Femur (tissue), 1 donor: ENCODE measurements around the gene IMMT.

Source experiments
- DNase-seq: peaks from one replicate; pipeline ENCODE4 v3.0.0-alpha.2; 2017

The IMMT gene

DNA sequence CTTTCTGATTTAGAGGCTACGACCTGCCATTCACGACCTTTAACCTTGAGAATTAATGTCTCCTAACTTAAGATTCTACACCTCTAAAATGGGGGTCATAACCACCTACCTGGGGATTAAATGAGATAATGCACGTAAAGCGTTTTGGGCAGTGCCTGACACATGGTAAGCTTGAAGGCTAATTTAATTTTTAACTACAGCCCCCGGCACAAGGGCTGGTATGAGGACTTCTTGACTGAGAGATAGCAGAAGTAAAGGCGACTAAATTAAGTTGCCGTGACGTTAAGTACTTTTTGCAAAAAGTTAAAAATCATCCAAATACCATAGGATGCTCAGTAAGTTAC is 4.5 kb upstream of the IMMT start:
- no peak for DNase-seq

DNA sequence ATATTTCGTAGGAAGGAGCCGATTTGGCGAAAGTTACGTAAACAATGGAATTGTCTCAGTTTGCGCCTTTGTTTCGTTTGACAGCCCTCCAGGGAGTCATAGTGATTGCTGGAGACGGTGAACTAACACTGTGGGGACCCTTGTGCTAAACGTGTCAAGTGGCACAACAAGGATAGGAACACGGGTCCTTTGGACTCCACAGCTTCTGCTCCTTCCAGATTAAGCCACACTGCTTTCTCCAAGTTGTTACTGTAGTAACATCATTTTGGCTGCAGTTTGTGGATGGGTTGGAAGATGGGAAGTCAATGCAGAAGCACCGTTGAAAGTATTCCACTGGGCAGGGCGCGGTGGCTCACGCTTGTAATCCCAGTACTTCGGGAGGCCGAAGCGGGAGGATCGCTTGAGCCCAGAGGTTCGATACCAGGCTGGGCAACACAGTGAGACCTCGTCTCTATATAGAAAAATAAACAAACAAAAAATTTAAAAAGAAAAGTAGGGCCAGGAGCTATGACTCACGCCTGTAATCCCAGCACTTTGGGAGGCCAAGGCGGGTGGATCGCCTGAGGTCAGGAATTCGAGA is 636 bp upstream of the IMMT start:
- DNase-seq: peak; percentile 30

DNA sequence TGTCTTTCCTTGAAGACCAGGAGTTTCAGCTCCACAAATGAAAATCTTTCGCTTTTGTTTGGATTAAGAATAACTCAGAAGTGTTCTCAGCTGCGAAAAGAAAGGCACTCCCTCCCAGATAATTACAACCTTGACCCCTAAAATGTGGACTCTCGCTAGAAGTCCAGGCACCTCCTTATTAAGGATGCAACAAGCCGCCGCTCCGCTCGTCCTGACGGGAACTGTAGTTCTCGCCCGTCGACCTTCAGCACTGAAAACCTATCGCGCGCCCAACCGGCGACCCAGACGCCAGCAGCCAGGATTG is 559 bp downstream of the IMMT start:
- DNase-seq: peak; percentile 97

DNA sequence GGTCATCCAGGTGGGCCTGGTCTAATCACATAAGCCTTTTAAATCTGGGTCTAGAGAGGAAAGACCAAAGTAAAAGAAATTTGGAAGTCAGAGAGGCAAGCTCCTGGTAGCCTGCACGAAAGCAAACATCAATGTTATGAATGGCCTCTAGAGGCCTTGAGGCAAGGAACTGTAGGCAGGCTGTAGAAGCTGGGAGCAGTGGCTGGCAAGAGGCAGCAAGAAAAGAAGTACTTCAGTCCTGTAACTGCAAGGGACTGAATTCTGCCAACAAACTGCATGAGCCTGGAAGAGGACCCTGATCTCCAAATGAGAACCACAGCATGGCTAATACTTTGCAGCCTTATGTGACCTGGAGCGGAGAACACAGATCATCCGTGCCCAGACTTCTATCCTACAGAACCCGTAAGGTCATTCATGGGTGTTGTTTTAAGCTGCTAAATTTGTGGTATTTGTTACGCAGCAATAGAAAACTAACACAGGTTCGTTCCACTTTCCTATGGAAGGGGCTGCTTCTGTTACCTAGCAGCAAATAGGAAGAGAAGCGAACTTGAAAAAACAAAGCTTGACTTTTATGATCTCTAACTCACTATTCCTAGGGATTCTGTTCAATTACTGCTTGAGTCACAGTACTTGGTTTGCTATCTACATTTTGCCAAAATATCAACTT is 1.2 kb downstream of the IMMT start:
- no peak for DNase-seq

DNA sequence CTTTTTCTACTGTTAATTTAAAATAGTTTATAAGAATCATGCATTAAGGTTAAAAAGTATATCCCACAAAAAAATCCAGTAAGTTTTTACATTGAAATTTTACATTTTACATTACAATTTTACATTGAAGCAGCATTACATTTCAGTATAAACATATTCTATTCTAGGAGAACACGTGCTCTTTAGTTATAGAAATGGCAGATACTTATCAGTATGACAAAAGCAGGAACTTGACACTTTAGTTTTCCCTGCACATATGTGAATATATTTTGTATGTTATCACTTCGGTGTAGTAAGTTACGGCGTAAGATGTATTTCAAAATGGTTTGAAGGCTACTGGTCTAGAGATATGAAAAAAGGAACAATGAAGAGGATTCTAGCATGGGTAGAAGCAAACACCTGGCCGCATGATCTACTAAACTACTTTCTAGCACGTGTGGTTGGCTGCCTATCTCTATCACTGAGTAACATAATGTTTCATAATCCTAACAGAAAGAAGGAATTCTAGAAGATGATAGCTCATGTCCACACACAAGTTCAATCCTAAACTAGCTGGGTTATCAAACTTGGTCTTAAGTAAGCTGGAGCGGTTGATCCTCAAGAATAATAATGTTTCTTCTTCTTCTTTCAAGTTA is 5.4 kb downstream of the IMMT start:
- no peak for DNase-seq

DNA sequence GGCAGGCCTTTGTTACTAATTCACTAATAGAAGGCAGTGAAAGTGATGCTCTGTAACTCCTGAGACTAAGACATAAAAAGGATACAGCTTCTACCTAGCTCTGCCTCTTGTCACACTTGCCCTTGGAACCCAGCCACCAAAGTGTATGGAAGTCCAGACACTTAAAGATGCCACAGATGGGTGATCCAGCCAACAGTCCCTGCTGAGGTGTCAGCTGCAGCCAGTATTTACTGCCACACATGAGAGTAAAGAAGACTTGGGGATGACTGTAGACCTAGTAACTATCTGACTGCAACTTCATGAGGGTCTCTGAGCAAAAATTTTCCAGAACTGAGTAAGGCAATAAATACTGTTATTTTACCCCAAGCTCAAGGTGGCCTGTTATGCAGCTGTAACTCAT is 8.8 kb downstream of the IMMT start:
- DNase-seq: no peak

DNA sequence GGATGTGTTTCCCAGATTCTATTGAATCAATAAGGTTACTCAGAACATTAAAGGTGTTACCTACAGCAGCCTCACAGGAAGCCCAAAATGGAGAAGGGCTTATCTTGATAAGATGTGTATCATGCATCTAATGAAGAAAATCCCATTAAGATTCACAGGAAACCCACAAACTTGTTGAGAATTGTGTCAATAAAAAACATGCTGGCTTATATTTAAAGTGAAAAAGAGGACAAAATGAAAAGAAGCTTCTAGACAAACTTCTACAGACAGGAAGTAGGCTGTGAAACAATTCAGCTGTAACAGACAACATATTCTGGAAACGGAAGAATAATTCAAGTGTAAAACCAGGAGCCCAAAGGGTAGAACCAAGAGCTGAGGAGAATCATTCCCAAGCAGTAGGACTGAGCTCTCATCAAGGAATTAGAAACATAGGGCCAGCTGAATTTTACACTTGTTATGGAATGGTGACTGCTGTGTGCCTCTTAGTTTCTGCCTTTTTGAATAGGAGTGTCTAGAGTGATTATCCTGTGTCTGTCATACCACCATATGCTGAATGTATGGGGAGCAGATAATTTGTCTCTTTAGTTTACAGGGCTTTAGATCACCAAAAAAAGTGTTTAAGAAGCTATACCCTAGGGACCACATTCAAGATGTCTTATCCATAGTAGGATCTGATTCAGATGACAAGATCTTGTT is 9.6 kb downstream of the IMMT start:
- DNase-seq: no peak

DNA sequence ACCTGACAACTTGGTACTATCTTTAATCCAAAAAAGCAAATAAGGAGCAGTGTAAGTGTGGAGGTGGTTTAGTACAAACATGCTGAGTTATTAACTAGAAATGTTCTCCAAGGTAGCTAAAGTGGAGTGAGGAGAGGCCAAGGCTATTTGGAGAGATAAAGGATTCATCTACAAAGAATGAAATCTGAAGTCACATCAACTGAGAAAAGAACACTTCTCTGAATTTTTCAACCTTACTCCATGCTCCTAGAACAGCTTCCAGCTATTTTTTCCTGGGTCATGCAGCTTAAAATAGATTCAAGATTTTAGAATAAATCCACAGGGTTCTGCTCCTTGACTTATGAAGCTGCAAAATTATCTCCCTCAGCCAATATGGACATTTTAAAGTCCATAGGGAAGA is 18.7 kb downstream of the IMMT start:
- no peak for DNase-seq

DNA sequence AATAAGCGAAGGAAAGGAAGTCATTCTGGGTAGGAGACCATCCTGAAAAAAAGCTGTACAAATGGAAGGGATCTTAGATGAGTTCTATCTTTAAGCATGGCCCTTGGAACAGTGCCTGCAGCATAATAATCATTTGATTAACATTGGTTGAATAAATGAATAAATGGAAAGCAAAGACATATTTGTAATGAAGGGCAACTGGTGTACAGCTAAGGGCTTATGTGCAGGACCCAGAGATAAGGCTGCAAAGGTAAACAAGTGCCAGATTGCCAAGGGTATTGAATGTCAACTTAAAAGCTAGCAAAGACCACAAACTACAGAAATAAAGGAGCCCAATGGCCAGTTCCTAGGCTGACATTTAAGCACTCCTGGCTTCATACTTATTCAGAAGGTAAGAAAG is 19.4 kb downstream of the IMMT start:
- no peak for DNase-seq

DNA sequence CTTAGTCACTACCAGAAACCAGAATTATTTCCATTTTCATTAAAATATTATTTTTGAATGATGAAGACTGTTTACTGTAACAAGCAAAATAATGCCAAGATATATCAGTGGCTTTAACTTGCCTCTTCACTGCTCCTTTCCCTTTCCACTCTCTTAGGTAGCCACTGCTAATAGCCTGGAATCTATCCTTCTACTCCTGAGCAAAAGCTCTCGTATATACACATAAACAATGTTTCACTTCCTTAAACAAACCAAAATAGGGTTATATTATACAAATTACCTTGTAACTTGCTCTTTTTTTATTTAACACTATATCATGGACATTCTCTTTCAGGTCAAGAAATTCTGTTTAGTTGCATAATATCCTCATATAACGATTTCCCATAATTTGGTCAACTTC is 20.8 kb downstream of the IMMT start:
- DNase-seq: no peak

DNA sequence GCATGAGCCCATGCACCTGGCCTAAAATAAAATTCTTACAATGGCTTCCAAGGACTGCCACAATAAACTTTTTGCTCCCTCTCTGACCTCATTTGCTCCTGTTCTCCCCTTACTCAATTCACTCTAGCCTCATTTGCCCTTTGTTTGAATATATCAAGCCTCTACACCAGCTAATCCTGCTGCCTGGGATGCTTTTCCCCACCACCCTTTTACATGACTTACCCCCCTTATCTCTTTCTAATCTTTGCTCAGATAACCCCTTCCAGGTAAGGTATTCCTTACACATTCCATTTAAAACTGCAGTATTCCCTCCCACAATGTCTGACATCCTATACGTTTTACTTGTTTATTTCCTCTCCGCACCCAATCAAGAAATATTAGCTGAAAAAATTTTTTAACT is 22.7 kb downstream of the IMMT start:
- DNase-seq: no peak

DNA sequence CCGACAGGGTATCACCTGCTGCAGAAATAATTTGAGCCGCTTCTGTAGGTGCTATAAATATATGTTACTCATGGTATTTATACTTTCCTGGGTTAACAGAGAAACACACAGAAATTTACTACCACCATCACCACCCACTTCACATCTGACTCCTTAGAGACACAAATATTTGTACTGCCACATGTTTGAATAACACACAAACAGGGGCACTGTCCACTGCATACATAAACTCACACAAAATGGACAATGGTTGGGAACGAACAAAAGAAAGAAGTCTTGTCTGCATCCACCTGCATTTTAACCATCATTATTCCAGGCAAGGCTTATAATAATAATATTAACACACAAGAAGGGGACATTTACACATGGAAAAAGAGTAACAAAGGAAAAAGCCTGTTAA is 24.0 kb downstream of the IMMT start:
- DNase-seq: no peak

DNA sequence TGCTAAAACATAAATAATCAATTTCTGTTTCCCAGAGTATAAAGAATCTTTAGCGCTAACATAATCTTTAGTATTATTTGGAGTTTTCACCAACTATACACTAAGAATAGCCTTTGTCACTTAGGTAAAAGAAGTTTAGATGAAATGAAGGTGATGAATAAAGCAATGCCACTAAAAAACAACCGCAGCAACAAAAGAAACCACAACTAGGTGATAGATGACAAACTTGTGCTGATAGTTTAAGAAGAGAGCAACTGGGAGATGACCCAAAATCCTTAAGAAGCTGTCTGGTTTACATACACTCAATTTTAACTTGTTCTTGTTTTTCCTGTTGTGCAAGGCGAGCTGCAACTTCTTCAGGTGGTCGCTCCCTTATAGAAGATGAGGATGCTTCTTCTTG is 24.8 kb downstream of the IMMT start:
- DNase-seq: no peak

DNA sequence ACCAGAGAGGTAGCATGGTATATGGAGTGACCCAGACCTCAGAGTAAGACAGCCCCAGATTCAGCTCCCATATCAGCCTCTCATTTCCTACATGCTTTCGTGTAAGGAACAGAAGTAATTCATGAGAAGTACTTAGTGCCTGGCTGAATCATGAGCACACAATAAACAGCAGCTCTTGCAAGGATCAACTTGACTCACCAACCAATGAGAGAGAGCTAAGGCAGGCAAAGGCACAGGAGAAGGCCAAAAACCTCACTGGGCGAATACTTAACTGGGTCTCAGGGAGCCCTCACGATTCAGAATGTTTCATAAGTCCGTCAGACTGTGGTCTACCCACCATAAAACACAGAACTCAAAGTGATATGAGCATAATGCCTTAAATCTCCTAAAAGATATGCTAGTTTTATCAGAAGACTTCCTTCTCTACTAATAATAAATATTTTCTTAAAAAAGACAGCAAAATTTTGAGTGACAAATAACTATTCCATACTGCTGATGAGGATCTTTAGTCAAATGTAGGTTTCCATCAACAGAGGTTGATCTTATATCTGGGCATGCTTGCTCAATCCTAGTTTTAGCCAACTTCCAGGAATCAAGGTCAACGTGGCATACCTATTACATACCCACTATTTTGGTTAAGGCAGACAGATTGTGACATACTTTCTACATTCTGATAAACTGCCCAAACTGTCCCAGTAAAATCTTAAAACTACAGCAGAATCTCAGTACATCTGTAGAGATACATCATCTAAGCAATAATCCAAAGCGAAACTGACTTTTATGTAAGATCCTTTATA is 34.9 kb downstream of the IMMT start:
- no peak for DNase-seq

DNA sequence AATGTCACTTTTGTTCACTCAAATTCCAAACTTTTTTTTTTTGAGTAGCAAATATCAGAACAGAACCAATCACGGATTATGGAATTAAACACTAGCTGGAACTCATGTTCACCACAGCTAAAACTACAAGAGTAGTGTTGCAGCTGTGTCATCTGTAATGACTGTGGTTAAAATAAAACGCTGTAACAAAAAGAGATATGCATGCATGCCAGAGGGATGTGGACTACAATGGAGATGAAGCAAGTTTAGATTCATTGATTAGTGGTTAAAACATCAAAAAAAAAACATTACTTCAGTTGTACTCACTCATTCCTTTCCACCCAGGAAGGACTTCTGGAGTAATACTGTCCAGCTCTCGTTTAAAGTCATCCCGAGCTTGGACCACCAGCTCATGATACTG is 37.0 kb downstream of the IMMT start:
- DNase-seq: no peak

DNA sequence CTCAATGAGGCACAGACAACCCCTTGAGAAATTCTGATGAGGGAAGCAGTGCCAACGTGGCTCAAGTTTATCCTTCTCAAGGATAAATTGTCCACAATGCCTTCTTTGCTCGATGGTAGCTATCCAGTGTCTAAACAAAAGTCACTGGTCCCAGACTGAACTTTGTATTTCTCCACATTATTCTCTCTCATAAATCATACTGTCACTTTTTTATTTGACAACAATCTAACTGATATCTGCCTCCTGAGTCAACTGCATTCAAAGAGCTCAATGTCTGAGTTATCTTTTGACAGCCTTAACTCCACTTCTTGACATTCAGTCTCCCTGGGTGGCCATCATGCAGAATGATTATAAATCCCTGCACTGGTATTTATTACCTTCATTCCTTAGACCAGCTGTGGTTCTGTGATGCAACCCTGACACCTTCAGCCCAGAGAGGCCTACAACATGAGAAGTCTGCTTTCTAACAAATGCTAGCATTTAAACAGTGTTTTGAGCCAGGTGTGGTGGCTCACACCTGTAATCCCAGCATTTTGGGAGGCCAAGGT is 38.2 kb downstream of the IMMT start:
- DNase-seq: no peak

DNA sequence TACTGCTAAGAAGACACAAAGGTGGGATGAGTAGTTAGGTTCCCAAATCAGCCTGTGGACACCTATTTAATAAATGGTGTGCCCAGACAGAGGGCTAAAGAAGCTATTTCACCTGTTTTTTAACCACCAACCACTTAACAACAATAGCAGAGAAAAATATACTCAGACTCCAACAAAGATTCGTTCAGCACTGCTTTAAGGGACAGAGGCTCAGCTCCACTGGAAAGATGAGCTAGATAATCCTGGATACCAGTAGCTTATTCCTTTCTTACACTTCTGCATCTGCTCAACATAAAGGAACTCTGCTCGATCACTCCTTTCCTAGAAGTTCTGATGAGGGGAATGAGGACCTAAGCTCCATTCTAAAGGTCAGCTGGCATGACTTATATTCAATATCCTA is 44.8 kb downstream of the IMMT start:
- DNase-seq: no peak

DNA sequence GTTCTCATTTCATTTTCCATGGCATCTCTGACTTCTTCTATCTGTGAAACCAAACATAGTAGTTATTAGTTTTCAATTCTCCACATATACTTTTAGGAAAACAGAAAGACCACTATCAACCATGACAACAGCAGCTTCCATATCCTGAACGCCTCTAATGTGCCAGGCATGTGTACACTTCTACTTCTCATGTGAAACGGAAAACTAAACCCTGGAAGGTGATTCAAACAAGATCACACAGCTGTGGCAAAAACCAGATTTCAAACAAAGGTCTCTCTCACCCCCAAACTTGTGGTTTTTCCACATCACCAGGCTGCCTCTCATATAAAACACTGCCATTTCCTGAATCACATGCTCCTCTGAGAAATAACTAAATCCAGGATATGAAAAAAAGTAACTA is 47.5 kb downstream of the IMMT start:
- DNase-seq: no peak

DNA sequence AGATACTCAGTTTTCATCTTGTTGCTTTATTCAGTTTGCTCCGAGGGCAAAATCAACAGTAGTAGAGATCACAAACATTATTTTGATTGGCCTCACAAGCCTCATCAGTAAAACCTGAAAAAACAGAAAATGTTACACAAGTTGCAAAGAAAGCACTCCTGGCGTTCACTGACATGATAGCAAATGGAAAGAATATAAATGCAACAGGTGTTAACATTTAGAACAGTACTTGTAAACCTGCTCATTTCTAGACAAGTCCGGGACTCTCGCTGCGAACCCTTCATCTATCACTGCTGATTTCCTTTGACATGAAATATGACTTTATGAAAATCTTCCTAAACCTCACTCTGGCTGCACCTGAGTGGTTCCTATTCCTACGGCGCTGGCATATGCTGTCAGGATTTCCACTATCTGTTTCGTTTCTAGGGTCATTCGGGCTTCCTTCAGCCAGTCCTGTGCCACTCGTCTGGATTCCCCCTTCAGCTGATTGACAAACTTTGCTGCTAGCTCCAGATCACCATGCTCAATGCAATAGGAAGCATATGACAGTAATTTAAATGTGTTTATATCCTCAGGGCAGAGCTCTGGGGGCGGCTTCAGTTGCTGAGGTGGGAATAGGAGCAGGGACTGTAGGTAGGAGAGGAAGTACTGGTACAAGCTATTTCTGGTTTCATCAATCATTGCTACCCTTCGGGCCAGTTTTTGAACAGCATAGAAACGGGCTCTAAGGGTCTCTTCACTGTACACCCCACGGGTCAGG is 51.2 kb downstream of the IMMT start:
- no peak for DNase-seq

DNA sequence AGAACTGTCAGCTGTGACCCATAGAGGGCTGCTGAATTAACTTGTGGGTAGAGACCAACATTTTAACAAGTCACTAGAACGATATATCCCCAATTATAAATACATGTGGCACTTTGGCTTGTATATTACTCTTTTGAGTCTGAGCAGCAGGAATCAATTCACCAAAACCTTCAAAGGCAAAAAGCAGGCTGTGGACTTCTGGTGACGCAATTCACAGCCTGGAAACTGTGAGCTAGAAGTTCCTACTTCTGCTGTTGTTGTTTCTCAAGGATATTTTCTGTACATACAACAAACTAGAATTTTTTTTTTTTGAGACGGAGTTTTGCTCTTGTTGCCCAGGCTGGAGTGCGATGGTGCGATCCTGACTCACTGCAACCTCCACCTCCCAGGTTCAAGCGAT is 52.0 kb downstream of the IMMT start:
- DNase-seq: no peak

DNA sequence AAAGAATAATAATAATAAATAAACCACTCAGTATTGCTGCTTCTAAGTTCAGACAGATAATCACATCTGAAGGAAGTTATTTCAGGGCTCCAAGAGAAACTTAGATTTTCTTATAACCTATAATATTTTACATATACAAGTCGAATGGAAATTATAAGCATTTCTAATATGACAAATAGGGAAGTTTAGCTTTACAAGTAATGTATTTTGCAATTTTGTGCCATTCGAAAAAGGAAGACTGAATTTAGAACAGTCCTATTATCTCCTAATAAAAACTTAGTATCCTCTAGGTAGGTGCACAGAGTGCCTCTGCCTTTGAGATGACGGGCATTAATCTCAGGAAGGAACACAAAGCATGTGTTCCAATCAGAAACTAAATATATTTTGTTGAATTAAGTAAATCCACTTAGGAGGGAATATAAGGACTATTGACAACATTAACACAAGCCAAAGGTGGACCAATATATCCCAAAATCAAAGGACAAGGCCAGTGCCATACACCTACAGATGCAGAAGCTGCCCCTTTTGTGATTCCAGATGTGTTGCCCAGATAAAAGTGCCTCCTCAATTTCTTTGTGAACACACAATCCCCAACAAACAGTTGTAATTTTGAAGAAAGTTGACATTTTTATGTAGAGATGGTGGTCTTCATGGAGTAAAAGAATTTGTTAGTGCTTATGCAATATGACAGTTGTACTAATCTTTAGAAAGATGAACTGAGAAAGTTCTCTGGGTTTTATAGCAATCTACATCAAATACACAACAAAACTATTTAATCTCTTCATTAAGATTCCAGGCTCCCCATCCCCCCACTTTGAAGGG is 52.6 kb downstream of the IMMT start:
- no peak for DNase-seq

DNA sequence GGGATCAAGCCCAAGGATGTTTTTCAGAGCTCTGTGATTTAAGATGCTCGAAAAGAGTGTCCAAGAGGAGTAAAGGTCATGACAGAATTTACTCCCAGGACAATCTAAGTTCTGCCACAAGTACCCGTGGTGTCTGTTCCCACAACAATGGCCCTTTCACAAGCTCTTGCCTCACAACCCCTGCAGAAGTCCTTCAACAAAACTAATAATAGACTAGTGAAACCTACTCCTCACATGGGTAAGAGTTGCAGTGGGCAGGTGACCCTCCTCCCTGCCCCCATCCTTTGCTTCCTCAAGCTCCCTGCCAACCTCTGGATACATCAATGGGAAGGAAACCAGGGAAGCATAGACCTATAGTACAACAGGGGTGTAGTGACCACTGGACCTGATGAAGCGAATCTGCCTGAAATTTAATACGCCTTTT is 54.3 kb downstream of the IMMT start:
- DNase-seq: no peak
